Raji (cell line): ENCODE measurements around the gene TECPR1.

Source experiments
- POLR2A ChIP-seq: IDR thresholded peaks from 2 replicates; pipeline ENCODE4 v1.6.1; 2011; ENCODE audit warnings: low read depth, low read length, control low read depth; ENCODE audit not compliant: insufficient read depth

The TECPR1 gene

DNA sequence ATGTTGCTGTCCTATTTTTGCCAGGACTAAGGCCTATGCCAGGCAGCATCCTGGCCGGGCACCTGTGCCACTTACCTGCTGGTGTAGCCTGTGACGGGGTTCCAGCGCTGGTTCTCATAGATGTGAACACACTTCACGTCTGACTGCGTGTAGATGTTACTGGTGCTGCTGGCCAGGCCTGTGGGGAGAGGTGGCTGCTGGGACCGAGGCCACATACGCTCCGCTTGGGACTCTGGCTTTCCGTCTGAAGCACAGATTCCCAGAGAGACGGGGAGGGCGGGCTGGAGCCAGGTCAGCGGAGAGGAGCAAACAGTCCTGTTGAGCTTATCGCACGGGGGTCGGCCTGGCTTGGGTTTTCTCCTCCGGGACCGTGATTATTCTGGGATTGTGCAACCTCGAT lies 24.1 kb downstream of the TECPR1 start:
- no peak for TF ChIP-seq POLR2A

DNA sequence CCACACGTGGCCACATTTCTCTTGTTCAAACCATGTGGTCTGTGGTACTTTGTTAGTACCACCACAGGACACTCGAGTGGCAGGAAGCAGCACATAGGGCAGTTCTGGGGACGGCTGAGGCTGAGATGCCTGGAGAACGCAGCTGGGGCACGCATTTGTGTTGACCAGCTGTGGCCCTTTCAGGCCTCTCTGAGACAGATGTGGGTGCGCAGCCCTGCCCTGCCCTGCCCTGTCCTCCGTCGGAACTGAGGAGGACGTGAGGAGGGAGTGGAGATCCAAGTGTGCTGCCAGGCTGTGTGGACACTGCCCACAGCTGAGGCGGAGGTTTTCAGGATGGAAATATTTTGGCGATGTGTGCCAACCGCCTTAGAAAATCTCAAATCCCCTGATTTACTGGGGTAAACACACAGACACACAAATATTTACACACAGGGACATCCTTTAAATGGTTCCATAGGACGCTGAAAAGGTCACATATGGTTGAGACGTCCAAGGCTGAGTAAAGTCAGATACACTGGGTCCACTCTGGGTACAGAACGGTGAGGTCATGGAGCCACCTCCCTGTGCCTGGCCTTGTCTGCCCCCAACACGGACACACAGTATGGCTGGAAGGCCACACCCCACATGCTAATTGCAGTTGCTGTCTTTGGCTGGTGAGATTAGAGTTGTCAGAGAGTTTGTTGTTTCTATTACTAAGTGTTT lies 26.0 kb downstream of the TECPR1 start:
- no peak for TF ChIP-seq POLR2A

DNA sequence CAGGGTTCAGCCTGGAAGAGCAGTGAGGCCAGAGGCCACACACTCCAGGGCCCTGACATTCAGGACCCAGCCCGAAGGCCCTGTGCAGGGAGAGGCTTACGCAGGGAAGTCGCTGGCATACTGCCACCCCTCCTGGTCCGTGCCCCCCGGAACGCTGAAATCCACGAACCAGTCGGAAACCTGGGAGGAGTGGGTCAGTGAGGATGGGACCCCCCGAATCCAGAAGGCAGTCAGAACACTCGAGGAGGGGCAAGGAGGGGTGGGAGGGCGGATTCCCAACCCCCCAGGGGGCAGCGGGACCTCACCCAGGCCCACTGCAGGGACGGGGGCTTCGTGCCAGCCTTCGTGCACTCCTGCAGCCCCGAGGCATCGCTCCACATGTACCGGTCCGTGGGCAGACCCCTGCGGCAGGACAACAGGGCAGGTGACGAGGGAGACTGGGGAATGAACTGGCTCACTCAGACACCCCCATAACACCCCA lies 27.3 kb downstream of the TECPR1 start:
- no peak for TF ChIP-seq POLR2A

DNA sequence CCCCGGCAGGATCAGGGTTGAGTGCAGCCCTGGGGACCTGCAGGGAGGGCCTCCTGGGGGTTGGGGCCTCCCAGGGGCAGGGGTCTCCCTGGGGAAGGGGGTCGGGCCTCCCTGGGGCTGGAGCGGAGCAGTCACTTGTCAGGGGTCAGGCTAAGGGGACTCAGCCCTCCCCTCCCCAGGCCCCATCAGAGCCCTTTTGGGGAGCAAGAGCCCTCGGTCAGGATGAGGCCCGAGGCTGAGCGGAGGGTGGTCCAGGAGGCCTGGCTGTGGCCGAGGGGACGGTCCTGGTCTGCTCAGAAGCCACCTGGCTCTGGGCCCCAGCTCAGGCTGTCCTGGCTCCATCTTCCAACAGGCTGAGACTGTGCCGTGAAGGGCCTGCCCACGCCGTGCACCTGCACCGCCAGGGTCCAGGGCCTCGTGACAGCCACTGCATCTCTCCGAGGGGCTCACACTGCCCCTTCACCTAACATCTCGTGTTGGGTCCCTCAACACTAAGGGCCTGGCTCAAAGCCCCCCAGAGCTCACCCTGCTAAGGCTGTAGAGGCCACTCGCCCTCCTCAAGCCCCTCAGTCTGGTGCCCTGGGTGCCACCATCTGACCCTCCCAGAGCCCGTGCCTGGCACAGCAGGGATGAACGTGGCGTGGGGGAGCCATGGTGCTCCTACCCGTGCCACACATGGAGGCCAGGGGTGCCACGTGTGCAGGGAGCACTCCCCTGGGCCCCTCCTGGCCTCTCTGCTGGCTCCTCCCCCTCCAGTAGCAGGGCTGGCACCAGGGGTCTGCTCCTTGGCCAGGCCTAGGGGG lies 27.9 kb downstream of the TECPR1 start:
- no peak for TF ChIP-seq POLR2A

DNA sequence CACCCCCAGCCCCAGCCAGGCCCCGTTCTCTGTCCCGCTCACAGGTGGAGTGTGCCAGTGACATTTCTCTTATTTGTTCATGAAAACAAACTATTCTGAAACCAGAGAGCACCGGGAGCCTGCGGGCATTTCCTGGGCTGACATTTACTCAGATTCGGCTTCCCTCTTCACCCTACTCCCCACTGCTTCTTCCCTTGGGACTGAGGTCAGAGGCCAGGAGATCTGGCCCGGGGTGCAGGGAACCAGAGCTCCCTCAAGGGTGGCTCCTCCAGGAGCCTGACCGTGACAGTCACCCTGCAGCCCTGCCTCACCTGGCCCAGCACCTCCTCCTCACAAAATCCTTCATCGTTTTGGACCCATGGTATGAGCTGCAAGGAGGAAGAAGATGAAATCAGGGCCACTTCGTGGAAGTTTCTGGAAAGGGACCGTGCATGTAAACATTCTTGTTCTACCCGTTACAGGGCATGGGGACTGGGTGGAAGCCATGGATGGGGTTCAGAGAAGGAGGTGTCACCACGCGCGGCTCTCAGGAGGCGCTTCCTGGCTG lies 28.6 kb downstream of the TECPR1 start:
- TF ChIP-seq POLR2A = no peak

DNA sequence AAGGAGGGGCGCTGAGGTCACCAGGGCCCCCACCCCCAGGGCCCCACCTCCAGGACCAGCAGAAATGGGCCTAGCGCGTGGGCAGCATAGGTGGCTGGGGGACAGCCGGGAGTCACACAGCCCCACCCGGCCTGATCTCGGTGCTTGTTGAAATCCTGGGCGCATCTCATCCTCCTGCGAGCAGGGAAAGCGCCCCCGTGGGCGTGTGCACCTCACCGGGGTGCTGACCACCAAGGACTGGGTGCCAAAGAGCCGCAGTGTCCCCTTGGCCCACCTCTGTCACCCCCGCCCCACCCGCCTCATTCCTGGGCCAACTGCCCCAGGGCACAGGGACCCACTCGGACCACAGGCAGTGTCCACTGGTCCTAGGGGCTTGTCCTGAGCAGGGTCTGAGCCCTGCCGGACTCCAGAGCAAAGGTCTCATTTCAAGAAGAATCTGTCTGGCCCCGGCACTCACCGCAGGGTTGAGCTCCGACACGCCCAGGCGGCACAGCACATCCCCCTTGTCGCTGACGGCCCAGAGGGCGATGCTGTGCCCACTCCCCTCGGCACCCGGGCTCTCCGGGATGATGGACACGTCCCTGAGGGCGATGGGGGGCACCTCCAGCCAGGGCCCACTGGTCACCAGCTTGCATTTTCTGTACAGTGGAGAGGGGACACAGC lies 29.4 kb downstream of the TECPR1 start:
- TF ChIP-seq POLR2A = no peak

DNA sequence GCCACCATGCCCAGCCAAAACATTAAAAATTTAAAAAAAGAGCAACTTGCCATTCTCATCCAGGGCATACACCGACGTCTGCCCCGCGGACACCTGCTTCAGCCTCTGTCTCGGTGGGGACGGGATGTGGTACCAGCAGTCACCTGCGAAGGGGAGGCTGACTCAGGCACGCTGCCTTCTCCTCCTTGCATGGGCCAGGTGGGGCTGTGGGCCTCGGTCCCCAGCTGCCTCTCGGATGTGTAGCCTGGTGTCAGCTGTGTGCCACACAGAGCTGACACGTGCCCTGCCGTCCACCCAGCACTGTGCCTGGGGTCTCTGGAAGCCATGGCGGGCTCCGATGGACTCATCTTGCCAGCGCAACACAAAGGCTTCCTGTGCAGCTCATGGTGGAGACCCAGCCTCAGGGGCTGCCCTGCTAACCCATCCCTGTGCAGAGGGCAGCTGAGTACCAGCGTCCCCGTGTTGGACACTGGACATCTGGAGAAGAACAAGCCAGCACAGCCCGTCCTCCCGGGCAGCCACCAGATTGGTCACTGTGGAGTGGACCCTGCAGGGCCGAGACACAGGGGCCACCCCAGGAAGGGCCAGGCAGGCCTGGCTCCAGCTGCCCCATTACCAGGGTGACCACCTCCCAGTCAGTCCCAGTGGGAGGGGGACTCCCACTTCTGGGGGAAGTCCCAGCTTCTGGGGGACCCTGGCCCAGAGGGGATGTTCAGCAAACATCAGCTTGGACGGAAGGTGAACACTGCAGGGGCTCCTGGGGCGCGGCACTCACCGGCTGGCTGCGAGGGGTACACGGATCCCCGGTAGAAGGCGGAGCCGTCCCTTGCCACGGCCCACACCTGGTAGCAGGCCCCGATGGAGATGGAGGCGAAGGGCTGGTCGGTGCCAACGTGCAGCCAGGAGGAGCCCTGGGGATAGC lies 30.2 kb downstream of the TECPR1 start:
- TF ChIP-seq POLR2A = no peak

DNA sequence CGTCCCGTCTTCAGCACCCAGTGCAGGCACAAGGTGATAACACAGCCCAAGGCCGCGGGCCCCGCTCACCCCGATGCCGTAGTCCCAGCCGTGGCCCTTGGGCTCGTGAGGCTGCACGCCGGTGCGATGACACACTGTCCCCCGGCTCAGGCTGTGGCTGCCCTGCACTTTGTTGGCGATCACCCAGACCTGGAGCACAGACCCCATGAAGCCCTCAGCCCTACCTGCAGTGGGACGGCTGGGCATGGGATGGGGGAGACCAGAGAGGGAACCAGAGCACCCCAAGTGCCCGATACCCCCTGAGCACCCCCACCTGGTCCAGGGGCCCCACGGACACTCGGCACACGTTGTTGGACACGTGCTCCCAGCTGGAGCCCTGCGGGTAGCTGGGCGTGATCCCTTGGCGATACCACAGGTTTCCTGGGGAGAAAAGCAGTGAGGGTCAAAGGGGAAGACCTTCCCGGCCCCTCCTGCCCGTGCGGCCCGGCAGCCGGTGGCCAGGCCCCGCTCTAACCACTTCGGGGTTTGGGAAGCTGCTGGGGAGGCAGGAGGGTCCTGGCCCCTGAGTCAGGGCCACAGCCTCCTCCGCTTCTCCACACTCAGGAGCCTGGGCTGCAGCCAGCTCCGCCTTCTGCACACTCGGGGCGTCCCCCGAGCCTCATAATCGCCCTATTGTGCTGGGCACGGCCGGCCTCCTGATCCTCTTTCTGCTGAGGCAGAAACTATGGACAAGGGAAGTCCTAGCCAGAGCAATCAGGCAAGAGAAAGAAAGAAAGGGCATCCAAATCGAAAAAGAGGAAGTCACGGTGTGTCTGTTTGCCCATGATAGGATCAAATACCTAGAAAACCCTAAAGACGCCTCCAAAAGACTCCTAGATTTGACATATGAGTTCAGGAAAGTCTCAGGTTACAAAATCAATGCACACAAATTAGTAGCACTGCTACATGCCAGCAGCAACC lies 34.1 kb downstream of the TECPR1 start:
- no peak for TF ChIP-seq POLR2A

DNA sequence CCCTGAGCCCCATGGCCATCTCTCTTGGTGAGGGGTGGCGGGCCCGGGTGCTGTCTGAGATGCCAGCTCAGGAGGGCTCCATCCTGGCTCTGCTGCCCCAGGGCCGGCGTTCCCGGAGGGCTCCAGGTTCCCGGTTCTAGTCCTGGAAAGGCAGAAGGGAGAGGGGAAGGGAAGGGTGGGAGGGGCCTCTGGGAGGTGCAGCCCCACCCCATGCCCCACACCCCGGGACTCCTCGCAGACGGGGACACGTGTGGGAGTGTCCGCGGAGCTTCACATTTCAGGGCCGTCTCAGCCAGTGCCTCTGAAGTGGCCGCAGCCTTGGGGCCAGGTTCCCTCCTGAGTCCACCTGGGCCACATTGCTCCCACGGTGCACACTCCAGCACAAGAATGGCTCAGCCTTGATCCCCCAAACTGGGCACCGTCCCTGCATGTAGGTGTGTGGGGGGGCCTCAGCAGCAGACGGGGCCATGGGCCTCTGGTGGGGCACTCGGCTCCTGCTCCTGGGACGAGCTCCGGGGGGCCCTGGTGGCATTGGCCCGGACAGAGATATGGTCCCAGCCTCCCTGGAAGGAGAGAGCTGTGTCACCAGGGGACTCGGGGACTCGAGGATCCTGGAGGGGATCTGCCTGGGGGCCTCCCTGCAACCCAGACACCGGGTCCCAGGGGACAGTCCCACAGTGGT lies 35.0 kb downstream of the TECPR1 start:
- TF ChIP-seq POLR2A = no peak

DNA sequence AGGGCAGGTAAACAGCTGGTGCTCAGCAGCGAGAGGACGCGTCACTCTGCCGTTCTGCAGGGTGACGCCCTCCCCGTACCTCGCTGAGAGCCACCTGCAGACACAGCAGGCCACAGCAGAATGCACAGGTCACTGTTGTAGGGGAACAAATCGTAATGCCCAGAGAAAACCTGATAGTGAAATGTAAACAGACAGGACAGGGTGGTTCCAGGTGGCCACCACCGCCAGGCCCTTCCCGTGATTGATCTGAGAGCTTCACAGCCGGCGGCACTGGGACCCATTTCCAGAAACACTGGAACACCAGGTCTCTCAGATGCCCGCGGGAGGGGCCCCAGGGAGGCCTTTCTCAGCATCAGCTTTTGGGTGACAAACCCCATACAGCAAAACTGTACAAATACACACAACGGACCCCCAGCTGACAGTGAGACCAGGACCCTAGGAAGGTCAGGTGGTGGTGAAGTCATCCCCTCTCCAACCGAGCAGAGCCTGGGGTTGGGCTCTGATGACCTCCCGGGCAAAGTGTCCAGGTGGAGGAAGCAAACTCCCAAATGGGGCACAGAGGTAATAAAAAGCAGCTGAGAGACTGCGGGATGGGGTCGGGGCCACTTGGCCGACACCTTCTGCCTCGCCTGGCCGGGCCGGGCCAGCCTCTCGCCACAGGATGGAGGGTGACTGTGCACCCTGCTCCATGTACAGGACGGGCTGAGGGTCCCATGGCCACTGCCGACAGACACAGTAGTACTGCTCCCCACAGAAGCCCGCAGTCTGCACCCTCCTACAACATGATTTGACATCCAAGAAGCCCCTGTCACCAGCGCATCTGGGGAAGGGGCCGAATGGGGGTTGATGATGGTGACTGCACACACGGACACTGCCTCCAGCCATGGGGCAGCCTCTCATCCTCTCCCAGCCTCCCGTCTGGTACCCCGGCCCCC lies 36.2 kb downstream of the TECPR1 start:
- no peak for TF ChIP-seq POLR2A

DNA sequence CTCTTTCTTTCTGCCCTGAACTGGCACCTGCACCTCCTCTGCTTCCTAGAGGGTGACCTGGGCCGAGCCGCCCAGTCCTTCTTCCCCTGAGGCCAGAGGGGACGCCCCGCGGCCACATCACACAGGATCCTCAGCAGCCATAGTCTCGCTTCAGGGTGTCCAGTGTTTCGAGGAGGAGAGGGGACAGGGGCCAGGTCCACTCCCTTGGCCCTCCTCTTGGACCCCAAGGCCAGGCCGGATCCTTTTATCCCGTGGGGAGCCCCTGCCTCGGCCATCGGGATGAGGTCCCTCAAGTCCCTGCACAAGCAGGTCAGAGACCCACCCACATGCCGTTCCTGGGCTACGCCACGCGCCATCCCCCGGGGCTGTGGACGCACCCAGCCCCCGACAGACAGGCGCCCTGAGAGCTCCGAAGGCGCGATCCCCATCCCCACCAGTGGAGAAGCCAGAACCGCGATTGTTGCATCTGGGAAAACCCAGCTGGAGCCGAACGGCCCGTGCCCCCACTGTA lies 37.2 kb downstream of the TECPR1 start:
- no peak for TF ChIP-seq POLR2A

DNA sequence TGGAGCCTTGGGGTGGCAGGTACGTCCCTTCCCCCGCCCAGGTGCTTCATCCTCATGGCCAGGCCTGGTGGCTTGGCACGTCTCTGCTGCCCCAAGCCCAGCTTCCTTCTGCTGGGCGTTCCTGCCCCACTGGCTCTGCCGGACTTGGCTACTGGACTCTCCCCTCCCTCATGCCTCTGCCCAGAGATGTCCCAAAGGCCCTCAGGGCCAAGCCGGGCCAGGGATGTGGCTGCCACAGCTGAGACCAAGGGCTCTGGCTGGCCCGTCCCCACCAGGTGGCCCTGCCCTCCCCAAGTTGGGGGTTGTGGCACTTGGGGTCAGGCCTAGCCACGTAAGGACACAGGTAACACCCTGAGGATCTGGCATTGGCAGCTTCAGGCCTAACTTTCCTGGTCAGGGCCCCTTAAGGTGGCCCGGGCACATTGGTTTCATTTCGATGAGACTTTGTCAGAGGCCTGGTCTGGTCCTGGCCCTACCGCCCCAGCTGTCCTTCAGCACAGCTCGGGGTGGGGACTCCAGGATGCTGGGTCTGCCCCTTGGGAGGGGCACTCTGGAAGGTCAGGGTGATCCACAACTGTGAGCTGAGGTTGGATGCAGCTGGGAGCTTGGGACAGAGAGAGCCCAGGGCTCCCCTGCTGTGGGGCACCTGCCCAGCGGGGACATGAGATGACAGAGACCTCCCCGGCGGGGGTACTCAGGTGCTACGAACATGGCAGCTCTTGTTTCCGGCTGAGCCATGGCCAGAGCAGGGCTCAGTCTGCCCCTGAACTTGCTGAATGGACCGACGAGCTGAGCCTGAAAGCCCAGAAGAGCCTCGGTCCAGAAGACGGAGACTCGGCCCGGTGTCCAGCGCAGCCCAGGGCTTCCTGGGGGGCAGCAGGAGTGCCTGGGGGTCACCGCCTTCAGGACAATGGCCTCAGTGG lies 37.9 kb downstream of the TECPR1 start:
- no peak for TF ChIP-seq POLR2A
